Retina (tissue), 1 donor: ENCODE results near the gene USP44.
"Not testable (repeated sequence)": the region's sequence is repeated elsewhere in the genome, so short reads cannot be mapped to it uniquely, and the experiment has no call there.

Experiments used
- DNase-seq: peaks from one replicate; pipeline ENCODE4 v3.0.0-alpha.2; 2016

The USP44 gene

GRCh38 chr12:95505039-95505438 lies 46.2 kb downstream of the USP44 start:
- no peak for DNase-seq

- DNase-seq: no peak
Measured at GRCh38 chr12:95504140-95504539, 47.1 kb downstream of the USP44 start.

- no peak for DNase-seq
Measured at GRCh38 chr12:95499772-95500171, 51.5 kb downstream of the USP44 start.

GRCh38 chr12:95498968-95499367 lies 52.3 kb downstream of the USP44 start:
- no peak for DNase-seq

GRCh38 chr12:95497031-95497430 lies 54.2 kb downstream of the USP44 start:
- DNase-seq: no peak

- no peak for DNase-seq
Measured at GRCh38 chr12:95495433-95495832, 55.8 kb downstream of the USP44 start.

- DNase-seq: no peak
Measured at GRCh38 chr12:95494888-95495287, 56.4 kb downstream of the USP44 start.

GRCh38 chr12:95492462-95492861 lies 58.8 kb downstream of the USP44 start:
- DNase-seq: no peak

- no peak for DNase-seq
Measured at GRCh38 chr12:95487024-95487423, 64.3 kb downstream of the USP44 start.

GRCh38 chr12:95484524-95484923 lies 66.8 kb downstream of the USP44 start:
- DNase-seq: no peak

- not testable (repeated sequence) for DNase-seq
Measured at GRCh38 chr12:95482564-95482963, 68.7 kb downstream of the USP44 start.

GRCh38 chr12:95481888-95482287 lies 69.4 kb downstream of the USP44 start:
- DNase-seq: no peak

GRCh38 chr12:95481072-95481471 lies 70.2 kb downstream of the USP44 start:
- no peak for DNase-seq

- DNase-seq: no peak
Measured at GRCh38 chr12:95480230-95480629, 71.0 kb downstream of the USP44 start.

GRCh38 chr12:95474660-95474958 lies 76.7 kb downstream of the USP44 start:
- DNase-seq: no peak

GRCh38 chr12:95473884-95474659 lies 77.2 kb downstream of the USP44 start, which contains the start of gene METAP2:
Gene METAP2 (plus strand): TSS chr12:95474152. CDS start chr12:95474180, 28 bp downstream.
- DNase-seq: peak; percentile 96

- no peak for DNase-seq
Measured at GRCh38 chr12:95473231-95473883, 77.9 kb downstream of the USP44 start.

- DNase-seq: no peak
Measured at GRCh38 chr12:95470300-95470699, 81.0 kb downstream of the USP44 start.
